ENCODE results near the gene PAPOLB. TPM values are rescaled to one million over a fixed set of nuclear protein-coding genes. Genes with fewer than 3 reads are reported as not detected.

The PAPOLB gene
- total RNA-seq, 1 donor = 0.18 TPM

DNA sequence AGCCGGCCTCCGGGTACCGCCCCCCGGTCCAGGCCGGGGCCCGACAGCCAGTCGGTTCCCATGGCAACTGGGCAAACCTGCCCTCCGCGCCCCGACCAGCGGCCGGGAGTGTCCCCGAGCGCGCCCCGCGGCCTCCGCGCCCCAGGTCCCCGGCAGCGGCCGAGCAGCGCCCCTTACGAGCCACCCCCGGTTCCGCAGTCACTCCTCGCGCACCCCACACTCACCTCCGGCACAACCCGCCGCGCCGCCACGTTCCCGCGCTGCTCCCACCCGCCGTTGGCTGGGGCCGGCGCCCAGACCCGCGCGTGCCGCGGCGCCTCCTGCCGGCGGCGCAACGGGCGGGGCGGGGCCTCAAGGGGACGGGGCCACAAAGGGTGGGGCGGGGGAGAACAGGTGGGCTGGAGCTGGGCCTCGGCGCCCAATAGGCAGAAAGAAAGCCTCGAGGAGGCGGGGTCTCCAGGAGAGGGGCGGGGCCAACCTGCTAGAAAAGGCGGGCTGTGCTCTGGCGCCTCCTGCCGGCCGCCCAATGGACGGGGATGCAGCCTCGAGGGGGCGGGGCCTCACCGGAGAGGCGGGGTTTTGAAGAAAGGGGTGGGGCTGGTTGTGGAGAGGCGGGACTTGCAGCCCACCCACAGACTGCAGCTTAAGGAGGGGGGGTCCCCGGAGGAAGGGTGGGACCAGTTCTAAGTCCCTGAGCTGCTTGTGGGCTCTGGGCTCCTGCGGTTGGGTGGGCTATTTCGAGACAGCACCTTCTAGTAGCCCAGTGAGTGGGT, 21.7 kb upstream of the PAPOLB start, which contains the start of gene RADIL:
RADIL (minus strand) TSS at position 345 of the 773 bp plus-strand sequence. CDS start 5,577 bp downstream, outside the sequence.
- TF ChIP-seq, protein P1, sequence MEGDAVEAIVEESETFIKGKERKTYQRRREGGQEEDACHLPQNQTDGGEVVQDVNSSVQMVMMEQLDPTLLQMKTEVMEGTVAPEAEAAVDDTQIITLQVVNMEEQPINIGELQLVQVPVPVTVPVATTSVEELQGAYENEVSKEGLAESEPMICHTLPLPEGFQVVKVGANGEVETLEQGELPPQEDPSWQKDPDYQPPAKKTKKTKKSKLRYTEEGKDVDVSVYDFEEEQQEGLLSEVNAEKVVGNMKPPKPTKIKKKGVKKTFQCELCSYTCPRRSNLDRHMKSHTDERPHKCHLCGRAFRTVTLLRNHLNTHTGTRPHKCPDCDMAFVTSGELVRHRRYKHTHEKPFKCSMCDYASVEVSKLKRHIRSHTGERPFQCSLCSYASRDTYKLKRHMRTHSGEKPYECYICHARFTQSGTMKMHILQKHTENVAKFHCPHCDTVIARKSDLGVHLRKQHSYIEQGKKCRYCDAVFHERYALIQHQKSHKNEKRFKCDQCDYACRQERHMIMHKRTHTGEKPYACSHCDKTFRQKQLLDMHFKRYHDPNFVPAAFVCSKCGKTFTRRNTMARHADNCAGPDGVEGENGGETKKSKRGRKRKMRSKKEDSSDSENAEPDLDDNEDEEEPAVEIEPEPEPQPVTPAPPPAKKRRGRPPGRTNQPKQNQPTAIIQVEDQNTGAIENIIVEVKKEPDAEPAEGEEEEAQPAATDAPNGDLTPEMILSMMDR (IDR thresholded peaks at IDR 0.05; ENCODE audit: insufficient read depth, low read length) = peak; percentile 88
- peak within 1 kb of the TSS; percentile 66 for H3K4me3 ChIP-seq (ENCODE audit: low read depth, low read length)
- DNase-seq (ENCODE audit: low read depth) = peak; percentile 88

DNA sequence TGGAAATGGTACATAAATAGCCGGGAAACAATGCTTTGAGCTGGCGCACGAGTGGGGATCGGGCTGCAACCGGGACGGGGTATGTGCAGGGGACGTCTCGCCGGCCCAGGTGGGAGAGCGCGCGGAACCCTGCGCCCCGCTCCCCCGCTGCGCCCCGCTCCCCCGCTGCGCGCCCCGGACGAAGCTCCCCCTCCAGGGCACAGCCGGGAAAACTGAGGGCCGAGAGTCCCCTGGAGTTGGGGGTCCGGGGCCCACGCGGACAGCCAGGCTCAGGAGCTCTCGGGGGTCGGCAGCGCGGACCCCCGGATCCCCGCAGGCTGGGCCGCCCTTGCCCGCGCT, 21.2 kb upstream of the PAPOLB start:
- TF ChIP-seq, protein P1 (IDR thresholded peaks at IDR 0.05; ENCODE audit: insufficient read depth, low read length) = no peak
- no peak for DNase-seq (ENCODE audit: low read depth)
- peak overlapping the region; percentile 66 for H3K4me3 ChIP-seq (ENCODE audit: low read depth, low read length)

DNA sequence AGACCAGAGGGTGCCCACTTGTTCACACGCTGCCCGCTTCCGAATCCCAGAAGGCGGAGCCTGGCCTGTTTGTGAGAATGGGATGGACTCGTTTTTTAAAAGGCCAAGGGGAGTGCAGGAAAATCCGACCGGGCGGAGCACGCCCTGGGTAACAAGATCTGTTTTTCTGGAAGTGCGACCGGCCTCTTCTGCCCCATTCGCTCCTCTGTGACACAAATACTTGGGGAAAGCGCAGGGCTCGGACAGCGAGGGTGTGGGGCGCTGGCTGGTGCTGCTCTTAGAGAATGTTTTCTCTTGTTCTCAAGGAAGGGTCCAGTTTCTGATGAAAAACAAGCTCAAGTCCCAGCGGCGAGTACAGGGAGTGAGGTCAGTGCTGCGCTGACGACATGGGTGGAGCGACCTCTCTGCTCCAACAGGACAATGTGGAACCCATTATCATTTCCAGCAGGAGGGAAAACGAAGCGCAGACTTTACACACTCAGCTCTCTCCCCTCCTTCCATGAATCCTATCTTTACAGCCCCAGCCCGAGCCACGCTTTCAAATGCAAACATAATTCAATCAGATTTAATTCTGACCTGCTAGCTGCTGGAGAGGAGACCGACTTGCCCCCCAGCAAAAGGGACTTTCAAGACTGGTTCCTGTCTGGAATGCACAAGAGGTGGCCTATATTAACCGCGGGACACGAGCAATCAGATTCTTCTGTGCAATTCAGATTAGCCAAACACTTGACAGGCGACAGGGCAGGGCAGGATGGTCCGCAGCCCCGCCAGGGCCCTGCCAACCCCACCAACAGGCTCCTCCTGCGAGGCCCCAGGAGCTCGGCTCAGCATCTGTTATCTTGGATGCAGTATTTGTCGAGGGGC, 20.6 kb upstream of the PAPOLB start:
- DNase-seq (ENCODE audit: low read depth) = peak; percentile 87
- TF ChIP-seq, protein P1 (IDR thresholded peaks at IDR 0.05; ENCODE audit: insufficient read depth, low read length) = peak; percentile 4
- H3K4me3 ChIP-seq (ENCODE audit: low read depth, low read length) = peak overlapping the region; percentile 66

DNA sequence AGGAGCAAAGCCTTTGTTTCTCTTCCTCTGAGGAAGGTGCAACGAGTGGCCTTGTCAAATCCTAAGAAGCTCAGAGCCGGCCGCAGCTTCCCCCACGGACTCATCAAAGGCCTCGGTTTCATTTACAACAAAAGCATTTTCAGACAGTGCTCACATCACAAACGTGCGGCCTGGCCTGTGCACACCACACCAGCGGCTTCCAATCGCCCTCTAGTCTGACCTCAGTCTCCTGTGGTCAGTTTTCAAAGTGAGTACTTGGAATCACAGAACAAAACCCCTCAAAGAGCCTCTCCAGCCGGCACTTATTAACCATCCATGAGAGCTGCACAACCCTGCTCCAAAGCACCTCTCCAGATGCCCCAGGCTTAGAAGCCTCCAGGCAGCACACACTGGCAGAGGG, 18.4 kb upstream of the PAPOLB start:
- TF ChIP-seq, protein P1 (IDR thresholded peaks at IDR 0.05; ENCODE audit: insufficient read depth, low read length) = no peak
- DNase-seq (ENCODE audit: low read depth) = peak; percentile 32
- H3K4me3 ChIP-seq (ENCODE audit: low read depth, low read length) = no peak overlapping the region

DNA sequence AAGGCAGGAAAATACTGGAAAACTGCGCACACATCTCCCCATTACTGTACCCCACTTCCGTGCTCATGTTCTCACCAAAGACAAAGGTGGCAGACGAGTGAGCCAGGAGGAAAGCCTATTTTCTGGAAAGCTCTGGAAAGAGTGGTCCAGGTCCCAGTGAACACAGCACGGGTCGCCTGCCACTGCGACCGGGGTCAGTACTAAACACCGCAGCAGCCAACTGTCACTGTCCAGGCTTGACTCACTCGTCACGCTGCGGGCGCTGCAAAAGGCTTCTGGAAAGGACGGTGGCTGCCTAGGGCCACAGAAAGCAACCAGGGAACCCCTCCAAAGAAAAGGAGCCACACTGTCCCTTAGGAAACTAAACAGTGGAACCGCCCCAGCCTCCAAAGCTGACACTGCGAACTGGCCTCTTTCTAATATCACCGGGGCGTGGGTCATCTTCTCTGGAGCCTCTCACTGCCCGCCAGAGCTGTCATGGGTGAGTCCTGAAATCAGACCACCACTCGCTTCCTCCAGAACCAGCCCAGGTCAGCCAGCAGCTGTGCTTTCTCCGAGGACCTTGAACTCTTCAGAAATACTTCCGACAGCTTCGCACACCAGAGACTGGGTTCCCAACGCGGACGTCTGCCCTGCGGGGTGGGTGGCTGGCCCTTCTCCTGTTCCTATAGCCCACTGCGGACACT, 17.7 kb upstream of the PAPOLB start:
- H3K4me3 ChIP-seq (ENCODE audit: low read depth, low read length) = no peak overlapping the region
- DNase-seq (ENCODE audit: low read depth) = no peak
- TF ChIP-seq, protein P1 (IDR thresholded peaks at IDR 0.05; ENCODE audit: insufficient read depth, low read length) = no peak
